ENCODE results near the gene ADAMTS6. TPM values are rescaled to one million over a fixed set of nuclear protein-coding genes. Genes with fewer than 3 reads are reported as not detected.

Gene ADAMTS6
- total and polyA plus RNA-seq, 2 of the 13 experiments (the other 11 are each of a cell fraction or from before 2014, with no cell fraction given): 3.1 to 8.2 TPM

GRCh38 chr5:65481635-65482295 lies at the start of gene ADAMTS6 (continued):
- TF ChIP-seq, protein P1, sequence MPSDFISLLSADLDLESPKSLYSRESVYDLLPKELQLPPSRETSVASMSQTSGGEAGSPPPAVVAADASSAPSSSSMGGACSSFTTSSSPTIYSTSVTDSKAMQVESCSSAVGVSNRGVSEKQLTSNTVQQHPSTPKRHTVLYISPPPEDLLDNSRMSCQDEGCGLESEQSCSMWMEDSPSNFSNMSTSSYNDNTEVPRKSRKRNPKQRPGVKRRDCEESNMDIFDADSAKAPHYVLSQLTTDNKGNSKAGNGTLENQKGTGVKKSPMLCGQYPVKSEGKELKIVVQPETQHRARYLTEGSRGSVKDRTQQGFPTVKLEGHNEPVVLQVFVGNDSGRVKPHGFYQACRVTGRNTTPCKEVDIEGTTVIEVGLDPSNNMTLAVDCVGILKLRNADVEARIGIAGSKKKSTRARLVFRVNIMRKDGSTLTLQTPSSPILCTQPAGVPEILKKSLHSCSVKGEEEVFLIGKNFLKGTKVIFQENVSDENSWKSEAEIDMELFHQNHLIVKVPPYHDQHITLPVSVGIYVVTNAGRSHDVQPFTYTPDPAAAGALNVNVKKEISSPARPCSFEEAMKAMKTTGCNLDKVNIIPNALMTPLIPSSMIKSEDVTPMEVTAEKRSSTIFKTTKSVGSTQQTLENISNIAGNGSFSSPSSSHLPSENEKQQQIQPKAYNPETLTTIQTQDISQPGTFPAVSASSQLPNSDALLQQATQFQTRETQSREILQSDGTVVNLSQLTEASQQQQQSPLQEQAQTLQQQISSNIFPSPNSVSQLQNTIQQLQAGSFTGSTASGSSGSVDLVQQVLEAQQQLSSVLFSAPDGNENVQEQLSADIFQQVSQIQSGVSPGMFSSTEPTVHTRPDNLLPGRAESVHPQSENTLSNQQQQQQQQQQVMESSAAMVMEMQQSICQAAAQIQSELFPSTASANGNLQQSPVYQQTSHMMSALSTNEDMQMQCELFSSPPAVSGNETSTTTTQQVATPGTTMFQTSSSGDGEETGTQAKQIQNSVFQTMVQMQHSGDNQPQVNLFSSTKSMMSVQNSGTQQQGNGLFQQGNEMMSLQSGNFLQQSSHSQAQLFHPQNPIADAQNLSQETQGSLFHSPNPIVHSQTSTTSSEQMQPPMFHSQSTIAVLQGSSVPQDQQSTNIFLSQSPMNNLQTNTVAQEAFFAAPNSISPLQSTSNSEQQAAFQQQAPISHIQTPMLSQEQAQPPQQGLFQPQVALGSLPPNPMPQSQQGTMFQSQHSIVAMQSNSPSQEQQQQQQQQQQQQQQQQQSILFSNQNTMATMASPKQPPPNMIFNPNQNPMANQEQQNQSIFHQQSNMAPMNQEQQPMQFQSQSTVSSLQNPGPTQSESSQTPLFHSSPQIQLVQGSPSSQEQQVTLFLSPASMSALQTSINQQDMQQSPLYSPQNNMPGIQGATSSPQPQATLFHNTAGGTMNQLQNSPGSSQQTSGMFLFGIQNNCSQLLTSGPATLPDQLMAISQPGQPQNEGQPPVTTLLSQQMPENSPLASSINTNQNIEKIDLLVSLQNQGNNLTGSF (CRISPR knock-in tag; IDR thresholded peaks at IDR 0.05): no peak
- TF ChIP-seq ZNF7 (CRISPR knock-in tag; IDR thresholded peaks at IDR 0.05) (no peak), BRF2 (CRISPR knock-in tag; IDR thresholded peaks at IDR 0.05) (no peak), SALL1 (CRISPR knock-in tag; IDR thresholded peaks at IDR 0.05) (peak; percentile 47), ZSCAN12 (CRISPR knock-in tag; IDR thresholded peaks at IDR 0.05) (no peak), NPAS2 (CRISPR knock-in tag; IDR thresholded peaks at IDR 0.05; ENCODE audit: borderline replicate concordance) (no peak), ZNF749 (CRISPR knock-in tag; IDR thresholded peaks at IDR 0.05; ENCODE audit: borderline replicate concordance) (no peak), ZBED4 (CRISPR knock-in tag; IDR thresholded peaks at IDR 0.05; ENCODE audit: borderline replicate concordance) (no peak), ATF2 (CRISPR knock-in tag; IDR thresholded peaks at IDR 0.05) (peak; percentile 68), KDM5B (CRISPR knock-in tag; IDR thresholded peaks at IDR 0.05; ENCODE audit: borderline replicate concordance) (0 out of 2 replicates have a peak, but pooled peaks have one; percentile 44), ZSCAN25 (CRISPR knock-in tag; IDR thresholded peaks at IDR 0.05) (0 out of 2 replicates have a peak, but pooled peaks have one; percentile 26), ZNF691 (CRISPR knock-in tag; IDR thresholded peaks at IDR 0.05; ENCODE audit: borderline replicate concordance, low read depth) (no peak), DNMT1 (CRISPR knock-in tag; IDR thresholded peaks at IDR 0.05) (no peak), NBN (conservative IDR thresholded peaks at IDR 0.05) (no peak), HOXA9 (CRISPR knock-in tag; IDR thresholded peaks at IDR 0.05; ENCODE audit: borderline replicate concordance) (no peak), ZNF441 (CRISPR knock-in tag; IDR thresholded peaks at IDR 0.05; ENCODE audit: borderline replicate concordance) (no peak), RBFOX2 (IDR thresholded peaks at IDR 0.05; ENCODE audit: low read depth, low read length) (no peak)
